Endothelial cell of umbilical vein (primary cell): ENCODE results near the gene TMPRSS12. TPM values are rescaled to one million over a fixed set of nuclear protein-coding genes. Genes with fewer than 3 reads are reported as not detected.
"Not testable (repeated sequence)": the region's sequence is repeated elsewhere in the genome, so short reads cannot be mapped to it uniquely, and the experiment has no call there.

Source experiments
- BruUV-seq: library from RNA; stranded (reverse); fragments of 400-500 nt; replicated peaks from 2 replicates; lab custom pipeline; 2021; lab: Mats Ljungman, UMichigan
- CTCF ChIA-PET: fragments of 300-600, 350-600 bp; sonication (Branson Sonifier 250); formaldehyde crosslinking; loops from one replicate; lab custom pipeline; 2021; ENCODE audit warnings: antibody characterized with exemption, inconsistent platforms; lab: Charles Lee
- POLR2A ChIA-PET: fragments of 300-600, 350-600 bp; sonication (Branson Sonifier 250); formaldehyde crosslinking; loops from one replicate; lab custom pipeline; 2021; ENCODE audit warnings: antibody characterized with exemption, inconsistent platforms; lab: Charles Lee
- DNase-seq: peaks from one replicate; pipeline ENCODE4 v3.0.0-alpha.2; 2011; ENCODE audit warnings: low read depth, low spot score
- FAIRE-seq: peaks from 2 replicates; lab custom pipeline; 2011; peaks lifted over from hg19 to GRCh38; lab: Jason Lieb, UNC
- H2AFZ ChIP-seq: 2 replicates; pipeline ENCODE4 v1.6.0; 2012; ENCODE audit warnings: low read depth, low read length, control low read depth, inconsistent platforms
- H3K27ac ChIP-seq: 2 replicates; pipeline ENCODE4 v1.5.1; 2011; ENCODE audit warnings: low read depth, mild to moderate bottlenecking, control low read depth, low read length, moderate library complexity; ENCODE audit not compliant: insufficient read depth
- H3K27me3 ChIP-seq, 2 experiments: 2 replicates each; pipeline versions ENCODE4 v1.6.0 to v1.6.1; 2011; ENCODE audit warnings: low read length in 2 of 2, mixed read lengths in 1 of 2; ENCODE audit not compliant: control insufficient read depth in 2 of 2, insufficient read depth in 2 of 2
- H3K36me3 ChIP-seq, 2 experiments: 2 replicates in 1 of 2; 3 replicates in 1 of 2; pipeline ENCODE4 v1.5.1; 2011; ENCODE audit warnings: low read length in 2 of 2, mild to moderate bottlenecking in 1 of 2, moderate library complexity in 1 of 2; ENCODE audit not compliant: control insufficient read depth in 2 of 2, insufficient read depth in 2 of 2; ENCODE audit errors: extremely low read depth in 1 of 2
- H3K4me1 ChIP-seq: 3 replicates; pipeline ENCODE4 v1.5.1; 2011; ENCODE audit warnings: mild to moderate bottlenecking, low read length; ENCODE audit not compliant: control insufficient read depth, insufficient read depth; ENCODE audit errors: extremely low read depth
- H3K4me2 ChIP-seq: 2 replicates; pipeline ENCODE4 v1.6.1; 2011; ENCODE audit warnings: low read length, control low read depth, mixed read lengths; ENCODE audit not compliant: insufficient read depth
- H3K4me3 ChIP-seq, 3 experiments: fragments of 200-600 bp in 1 of 3; sonication (generic), shearing (Covaris generic) in 1 of 3; replicated peaks in 1 of 3; 2 replicates each; pipeline ENCODE4 v1.5.1; 2011 to 2016; ENCODE audit warnings: control low read depth in 3 of 3, low read length in 3 of 3, mild to moderate bottlenecking in 2 of 3, inconsistent platforms in 1 of 3, low read depth in 1 of 3, moderate library complexity in 1 of 3; ENCODE audit not compliant: insufficient read depth in 1 of 3
- H3K79me2 ChIP-seq: 2 replicates; pipeline ENCODE4 v1.6.0; 2012; ENCODE audit warnings: low read length, inconsistent platforms; ENCODE audit not compliant: control insufficient read depth, insufficient read depth
- H3K9ac ChIP-seq: replicated peaks from 2 replicates; pipeline ENCODE3; 2011; ENCODE audit warnings: low read length, control low read depth; ENCODE audit not compliant: insufficient read depth; ENCODE audit errors: extremely low read depth
- H3K9me1 ChIP-seq: replicated peaks from 3 replicates; pipeline ENCODE4 v1.6.0; 2011; ENCODE audit warnings: mild to moderate bottlenecking, low read length; ENCODE audit not compliant: control insufficient read depth, insufficient read depth; ENCODE audit errors: extremely low read depth
- H3K9me3 ChIP-seq: replicated peaks from 2 replicates; pipeline ENCODE4 v1.5.1; 2012; ENCODE audit warnings: low read length, inconsistent platforms; ENCODE audit not compliant: control insufficient read depth, insufficient read depth
- H4K20me1 ChIP-seq: replicated peaks from 2 replicates; pipeline ENCODE3; 2011; ENCODE audit warnings: mild to moderate bottlenecking, low read length; ENCODE audit not compliant: control insufficient read depth, insufficient read depth; ENCODE audit errors: extremely low read depth
- dilution Hi-C: fragments of 300-500 bp; cut with MboI; formaldehyde crosslinking; loops from one replicate; pipeline ENCODE4 v1.15.0; 2019; ENCODE audit warnings: low sequenced_read_pairs; ENCODE audit not compliant: extremely low pct_ligation_motif_present
- intact Hi-C: fragments of 100-400 bp; cut with micrococcal nuclease; formaldehyde crosslinking; loops from one replicate; pipeline ENCODE4 v1.10.0; 2022
- polyA plus RNA-seq, 4 experiments: library from polyadenylated mRNA; depleted of rRNA in 3 of 4; stranded (reverse) in 3 of 4; unstranded in 1 of 4; fragments of >200 nt; gene quantifications; 2 replicates each; pipeline versions ENCODE4 v1.2.1 to v1.2.3, GENCODE V29; 2011 to 2012; ENCODE audit warnings: missing spikeins in 1 of 4
- total RNA-seq: library from RNA; stranded (reverse); gene quantifications from 2 replicates; pipeline ENCODE4 v1.2.3, GENCODE V29; 2021

The TMPRSS12 gene
- total and polyA plus RNA-seq, 2 donors (not counting 3 experiments of a cell fraction or from before 2014, with no cell fraction given), result not detected

DNA sequence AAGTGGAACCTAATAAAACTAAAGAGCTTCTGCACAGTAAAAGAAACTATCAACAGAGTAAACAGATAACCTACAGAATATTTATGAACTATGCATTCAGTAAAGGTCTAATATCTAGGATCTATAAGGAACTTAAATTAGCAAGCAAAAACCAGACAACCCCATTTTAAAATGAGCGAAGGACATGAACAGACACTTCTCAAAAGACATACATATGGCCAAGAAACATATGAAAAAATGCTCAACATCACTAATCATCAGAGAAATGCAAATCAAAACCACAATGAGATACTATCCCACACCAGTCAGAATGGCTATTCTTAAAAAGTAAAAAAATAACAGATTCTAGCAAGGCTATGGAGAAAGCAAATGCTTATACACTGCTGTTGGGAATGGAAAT is 12.5 kb downstream of the TMPRSS12 start:
- intact Hi-C loops, result not testable (repeated sequence)

GRCh38 chr12:50855679-50856078 is 13.0 kb downstream of the TMPRSS12 start:
- H3K36me3 ChIP-seq, H3K9me1 ChIP-seq, H3K79me2 ChIP-seq, FAIRE-seq, dilution Hi-C loops, BruUV-seq, H3K27ac ChIP-seq, DNase-seq, H2AFZ ChIP-seq, POLR2A ChIA-PET, H3K4me1 ChIP-seq, CTCF ChIA-PET, H4K20me1 ChIP-seq, H3K4me2 ChIP-seq, intact Hi-C loops, H3K9me3 ChIP-seq, H3K4me3 ChIP-seq, H3K9ac ChIP-seq: not testable (repeated sequence)
- peaks cover 11 to 15% of the 10 kb centered on the region in 2 experiments for H3K27me3 ChIP-seq

More for the DNA sequence above, 12.5 kb downstream of the TMPRSS12 start:
- dilution Hi-C loops, H3K27ac ChIP-seq, DNase-seq, POLR2A ChIA-PET, H3K4me3 ChIP-seq, H3K4me1 ChIP-seq, H2AFZ ChIP-seq, FAIRE-seq, H3K4me2 ChIP-seq, H3K79me2 ChIP-seq, H3K36me3 ChIP-seq, CTCF ChIA-PET, H3K9ac ChIP-seq, H3K9me3 ChIP-seq, H3K9me1 ChIP-seq, H4K20me1 ChIP-seq, BruUV-seq: not testable (repeated sequence)
- H3K27me3 ChIP-seq, result peaks cover 12 to 17% of the 10 kb centered on the region in 2 experiments
